22Rv1 (cell line): Measurements from ENCODE around the gene NFATC4.

ENCODE experiments used
- ZFX ChIP-seq: fragments of 450-650 bp; IDR thresholded peaks from 2 replicates; pipeline ENCODE4 v1.6.1; 2017; ENCODE audit warnings: antibody characterized with exemption, borderline replicate concordance
- TF ChIP-seq, protein P1 (sequence below): fragments of 450-650 bp; IDR thresholded peaks from 2 replicates; pipeline ENCODE4 v1.5.1; 2017; ENCODE audit warnings: mild to moderate bottlenecking

DNA sequence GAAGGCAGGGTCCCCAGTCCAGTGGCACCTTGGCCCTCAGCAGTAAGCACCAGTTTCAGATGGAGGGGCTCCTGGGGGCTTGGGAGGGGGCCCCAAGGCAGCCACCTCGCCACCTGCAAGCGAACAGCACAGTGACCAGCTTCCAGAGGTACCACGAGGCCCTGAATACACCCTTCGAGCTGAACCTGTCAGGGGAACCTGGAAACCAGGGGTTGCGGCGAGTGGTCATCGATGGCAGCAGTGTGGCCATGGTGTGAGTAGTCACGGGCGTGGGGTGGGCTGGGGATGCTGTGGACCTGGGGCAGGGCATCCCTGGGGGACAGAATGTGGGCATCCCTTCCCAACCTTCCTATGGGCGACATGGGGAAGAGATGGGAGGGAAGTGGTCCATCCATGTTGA, 42.0 kb downstream of the NFATC4 start:
- TF ChIP-seq, protein P1, sequence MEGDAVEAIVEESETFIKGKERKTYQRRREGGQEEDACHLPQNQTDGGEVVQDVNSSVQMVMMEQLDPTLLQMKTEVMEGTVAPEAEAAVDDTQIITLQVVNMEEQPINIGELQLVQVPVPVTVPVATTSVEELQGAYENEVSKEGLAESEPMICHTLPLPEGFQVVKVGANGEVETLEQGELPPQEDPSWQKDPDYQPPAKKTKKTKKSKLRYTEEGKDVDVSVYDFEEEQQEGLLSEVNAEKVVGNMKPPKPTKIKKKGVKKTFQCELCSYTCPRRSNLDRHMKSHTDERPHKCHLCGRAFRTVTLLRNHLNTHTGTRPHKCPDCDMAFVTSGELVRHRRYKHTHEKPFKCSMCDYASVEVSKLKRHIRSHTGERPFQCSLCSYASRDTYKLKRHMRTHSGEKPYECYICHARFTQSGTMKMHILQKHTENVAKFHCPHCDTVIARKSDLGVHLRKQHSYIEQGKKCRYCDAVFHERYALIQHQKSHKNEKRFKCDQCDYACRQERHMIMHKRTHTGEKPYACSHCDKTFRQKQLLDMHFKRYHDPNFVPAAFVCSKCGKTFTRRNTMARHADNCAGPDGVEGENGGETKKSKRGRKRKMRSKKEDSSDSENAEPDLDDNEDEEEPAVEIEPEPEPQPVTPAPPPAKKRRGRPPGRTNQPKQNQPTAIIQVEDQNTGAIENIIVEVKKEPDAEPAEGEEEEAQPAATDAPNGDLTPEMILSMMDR = no peak
- no peak for TF ChIP-seq ZFX
